H1 (cell line): ENCODE results near the gene ZNF184. TPM values are rescaled to one million over a fixed set of nuclear protein-coding genes. Genes with fewer than 3 reads are reported as not detected.

ENCODE experiments used
- CTCF ChIA-PET: fragments of 300-600 bp; sonication (Branson Sonifier 250); formaldehyde crosslinking; loops from one replicate; lab custom pipeline; 2021; ENCODE audit not compliant: partially characterized antibody; lab: Charles Lee
- POLR2A ChIA-PET: fragments of 300-600 bp; sonication (Branson Sonifier 250); formaldehyde crosslinking; loops from one replicate; lab custom pipeline; 2021; ENCODE audit warnings: inconsistent platforms; ENCODE audit not compliant: partially characterized antibody; lab: Charles Lee
- DNase-seq, 2 experiments: peaks; one replicate each; pipeline versions ENCODE4 v3.0.0 to v3.0.0-alpha.2; 2010 to 2022; ENCODE audit warnings: low spot score in 2 of 2, low read depth in 1 of 2, mixed read lengths in 1 of 2
- FAIRE-seq: peaks from 2 replicates; lab custom pipeline; 2011; peaks lifted over from hg19 to GRCh38; lab: Jason Lieb, UNC
- H2AFZ ChIP-seq: 2 replicates; pipeline ENCODE4 v1.8.1; 2012; ENCODE audit warnings: low read length, inconsistent platforms
- H2AK5ac ChIP-seq: 2 replicates; pipeline ENCODE4 v1.6.1; 2013; ENCODE audit warnings: low read depth, low read length
- H2BK120ac ChIP-seq: replicated peaks from 2 replicates; pipeline ENCODE3; 2013; ENCODE audit warnings: low read depth, low read length, inconsistent platforms
- H2BK12ac ChIP-seq: 2 replicates; pipeline ENCODE4 v1.6.1; 2013; ENCODE audit warnings: low read depth, low read length
- H2BK15ac ChIP-seq: 2 replicates; pipeline ENCODE4 v1.6.1; 2013; ENCODE audit warnings: low read length
- H2BK20ac ChIP-seq: 2 replicates; pipeline ENCODE4 v1.6.1; 2013; ENCODE audit warnings: low read length
- H2BK5ac ChIP-seq: 2 replicates; pipeline ENCODE4 v1.6.1; 2013; ENCODE audit warnings: low read depth, low read length
- H3K14ac ChIP-seq: 2 replicates; pipeline ENCODE4 v1.6.1; 2013; ENCODE audit warnings: inconsistent platforms; ENCODE audit not compliant: insufficient read length
- H3K18ac ChIP-seq: 2 replicates; pipeline ENCODE4 v1.6.1; 2013; ENCODE audit warnings: low read length; ENCODE audit errors: extremely low read depth
- H3K23ac ChIP-seq: 2 replicates; pipeline ENCODE4 v1.6.1; 2013; ENCODE audit warnings: inconsistent platforms; ENCODE audit not compliant: insufficient read length
- H3K23me2 ChIP-seq: 2 replicates; pipeline ENCODE4 v1.6.1; 2013; ENCODE audit warnings: low read depth, low read length
- H3K27ac ChIP-seq: 2 replicates; pipeline ENCODE4 v1.6.1; 2011; ENCODE audit warnings: low read depth, low read length, inconsistent platforms
- H3K27me3 ChIP-seq, 4 experiments: replicated peaks in 1 of 4; 1 replicate in 1 of 4; 2 replicates in 3 of 4; pipeline versions ENCODE4 v1.6.1 to v1.8.1; 2011 to 2013; ENCODE audit warnings: low read length in 3 of 4, mild to moderate bottlenecking in 3 of 4, inconsistent platforms in 2 of 4, mixed read lengths in 2 of 4, moderate library complexity in 1 of 4; ENCODE audit not compliant: control insufficient read depth in 3 of 4, insufficient read depth in 3 of 4; ENCODE audit errors: extremely low read depth in 1 of 4
- H3K36me3 ChIP-seq, 4 experiments: 2 replicates each; pipeline versions ENCODE4 v1.6.1 to v1.8.1; 2011 to 2013; ENCODE audit warnings: mild to moderate bottlenecking in 4 of 4, low read length in 3 of 4, moderate library complexity in 2 of 4, control low read depth in 1 of 4, inconsistent platforms in 1 of 4; ENCODE audit not compliant: insufficient read depth in 4 of 4, control insufficient read depth in 2 of 4
- H3K4ac ChIP-seq: replicated peaks from 2 replicates; pipeline ENCODE3; 2013; ENCODE audit warnings: low read length, low read depth, mixed read lengths, inconsistent platforms; ENCODE audit not compliant: insufficient read length
- H3K4me1 ChIP-seq, 4 experiments: replicated peaks in 1 of 4; 1 replicate in 1 of 4; 2 replicates in 3 of 4; pipeline versions ENCODE4 v1.6.1 to v1.8.1; 2011 to 2013; ENCODE audit warnings: low read length in 3 of 4, inconsistent platforms in 2 of 4, mixed read lengths in 1 of 4; ENCODE audit not compliant: insufficient read depth in 4 of 4, control insufficient read depth in 3 of 4
- H3K4me2 ChIP-seq, 2 experiments: 2 replicates each; pipeline versions ENCODE4 v1.6.1 to v1.8.1; 2011 to 2013; ENCODE audit warnings: low read depth in 2 of 2, low read length in 2 of 2, control low read depth in 1 of 2, inconsistent platforms in 1 of 2, mild to moderate bottlenecking in 1 of 2; ENCODE audit not compliant: insufficient read depth in 1 of 2
- H3K4me3 ChIP-seq, 4 experiments: fragments of 200-600, 300-600 bp in 1 of 4; sonication (generic), shearing (Covaris generic), sonication (Bioruptor Twin) in 1 of 4; 2 replicates each; pipeline versions ENCODE4 v1.5.1 to v1.8.1; 2011 to 2016; ENCODE audit warnings: low read length in 4 of 4, low read depth in 3 of 4, control low read depth in 2 of 4, inconsistent platforms in 2 of 4, mild to moderate bottlenecking in 2 of 4, mixed read lengths in 1 of 4, moderate library complexity in 1 of 4; ENCODE audit not compliant: insufficient read depth in 2 of 4; ENCODE audit errors: extremely low read depth in 1 of 4
- H3K56ac ChIP-seq: replicated peaks from 2 replicates; pipeline ENCODE3; 2013; ENCODE audit warnings: low read depth, mild to moderate bottlenecking, mixed read lengths, low read length, inconsistent platforms; ENCODE audit not compliant: insufficient read length
- H3K79me1 ChIP-seq: 2 replicates; pipeline ENCODE4 v1.6.1; 2013; ENCODE audit warnings: low read depth, low read length, control low read depth
- H3K79me2 ChIP-seq, 2 experiments: 2 replicates each; pipeline versions ENCODE4 v1.6.1 to v1.8.1; 2012 to 2013; ENCODE audit warnings: low read length in 2 of 2, mild to moderate bottlenecking in 2 of 2, inconsistent platforms in 1 of 2; ENCODE audit not compliant: insufficient read depth in 2 of 2, control insufficient read depth in 1 of 2
- H3K9ac ChIP-seq, 4 experiments: replicated peaks in 1 of 4; 1 replicate in 1 of 4; 2 replicates in 3 of 4; pipeline versions ENCODE4 v1.6.1 to v1.8.1; 2011 to 2013; ENCODE audit warnings: low read depth in 3 of 4, low read length in 3 of 4, control low read depth in 2 of 4, mild to moderate bottlenecking in 2 of 4, moderate library complexity in 2 of 4, inconsistent platforms in 1 of 4; ENCODE audit errors: extremely low read depth in 1 of 4
- H3K9me3 ChIP-seq, 2 experiments: 2 replicates each; pipeline versions ENCODE4 v1.6.1 to v1.8.1; 2012 to 2013; ENCODE audit warnings: mild to moderate bottlenecking in 2 of 2, moderate library complexity in 2 of 2, control low read depth in 1 of 2, inconsistent platforms in 1 of 2, low read depth in 1 of 2, low read length in 1 of 2, mixed read lengths in 1 of 2; ENCODE audit not compliant: insufficient read depth in 2 of 2
- H4K20me1 ChIP-seq, 2 experiments: replicated peaks in 1 of 2; 2 replicates each; pipeline versions ENCODE3 to v1.8.1; 2011 to 2013; ENCODE audit warnings: inconsistent platforms in 2 of 2, low read length in 2 of 2, mild to moderate bottlenecking in 1 of 2; ENCODE audit not compliant: insufficient read depth in 2 of 2, control insufficient read depth in 1 of 2
- H4K5ac ChIP-seq: 2 replicates; pipeline ENCODE4 v1.6.1; 2013; ENCODE audit warnings: low read length, low read depth, mixed read lengths, inconsistent platforms; ENCODE audit not compliant: insufficient read length
- H4K8ac ChIP-seq: 2 replicates; pipeline ENCODE4 v1.8.0; 2013; ENCODE audit warnings: mild to moderate bottlenecking, moderate library complexity, low read length, inconsistent platforms; ENCODE audit not compliant: insufficient read depth; ENCODE audit errors: extremely low read depth
- H4K91ac ChIP-seq: replicated peaks from 2 replicates; pipeline ENCODE3; 2013; ENCODE audit warnings: low read length, mixed read lengths, inconsistent platforms; ENCODE audit not compliant: insufficient read length
- CHD1 ChIP-seq: IDR thresholded peaks from 2 replicates; pipeline ENCODE4 v1.6.1; 2012; ENCODE audit warnings: low read depth, low read length, improper control_type of control experiment
- CREB1 ChIP-seq: IDR thresholded peaks from 2 replicates; pipeline ENCODE4 v1.6.1; 2012; ENCODE audit warnings: inconsistent platforms
- PHF8 ChIP-seq: fragments of 200-600 bp; sonication (generic); conservative IDR thresholded peaks from 2 replicates; pipeline ENCODE4 v1.7.1; 2012; ENCODE audit warnings: low read depth, mild to moderate bottlenecking, inconsistent platforms, low read length, moderate library complexity
- WGBS, 2 experiments: shearing (Covaris generic) in 1 of 2; methylation state at CpG; one replicate each; pipeline versions ENCODE4 v1.1.6 to v1.1.7; 2013 to 2015; ENCODE audit warnings: low lambda C conversion rate in 2 of 2, mixed read lengths in 2 of 2, inconsistent platforms in 1 of 2, low coverage in 1 of 2, missing lambda C conversion rate in 1 of 2; ENCODE audit not compliant: insufficient replicate concordance in 2 of 2, insufficient coverage in 1 of 2, insufficient read length in 1 of 2; ENCODE audit errors: extremely low coverage in 1 of 2, missing lambda C conversion rate in 1 of 2; 5-methylcytosine and 5-hydroxymethylcytosine counted together
- polyA plus RNA-seq, 7 experiments: library from polyadenylated mRNA; depleted of rRNA in 3 of 7; stranded (reverse) in 5 of 7; unstranded in 2 of 7; fragments of >200 nt in 5 of 7; fragments of 200-250 nt in 2 of 7; gene quantifications; 1 replicate in 5 of 7; 2 replicates in 1 of 7; 4 replicates in 1 of 7; pipeline versions ENCODE4 v1.2.1 to v1.2.3, GENCODE V29; 2011 to 2013; ENCODE audit warnings: missing spikeins in 2 of 7, mixed read lengths in 2 of 7
- total RNA-seq: library from RNA; stranded (reverse); fragmentation: NEBNext Ultra II Directional; extraction: Animal tissue kit (Norgen Biotek cat#: 25700); gene quantifications from 2 replicates; pipeline ENCODE4 v1.2.1, GENCODE V29; 2021
- TF ChIP-seq, protein P1 (sequence below): IDR thresholded peaks from 2 replicates; pipeline ENCODE4 v1.6.1; 2012; ENCODE audit warnings: inconsistent platforms
- TF ChIP-seq, protein P2 (sequence below): IDR thresholded peaks from 2 replicates; pipeline ENCODE4 v1.6.1; 2011; ENCODE audit warnings: low read length, improper control_type of control experiment

Gene ZNF184
- total and polyA plus RNA-seq, 2 of the 8 experiments (the other 6 are each of a cell fraction or from before 2014, with no cell fraction given): 1.9 to 12.3 TPM

DNA sequence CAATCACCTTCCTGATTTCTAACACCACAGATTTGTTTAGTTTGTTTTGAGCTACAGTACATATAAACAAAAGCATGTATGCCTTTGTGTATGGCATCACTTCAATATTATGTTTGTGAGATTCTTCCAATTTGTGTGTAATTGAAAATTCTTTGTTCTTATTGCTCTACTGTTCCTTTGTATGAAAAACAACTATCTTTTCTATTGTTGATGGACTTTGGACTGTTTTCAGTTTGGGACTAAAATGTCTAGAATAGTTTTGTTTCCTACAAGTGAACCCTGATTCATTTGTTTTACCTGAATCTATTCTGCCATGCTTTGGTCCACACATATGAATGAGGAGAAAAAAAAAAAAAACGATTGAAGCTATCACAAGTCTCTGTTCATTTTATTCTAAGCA, 21.2 kb upstream of the ZNF184 start:
- Histone ChIP-seq H4K91ac (no peak overlapping the region), H3K9ac (no peak overlapping the region), H3K79me1 (no peaks in the 10 kb centered on the region), H2BK12ac (no peak overlapping the region), H3K4me1 (no peaks in the 10 kb centered on the region), H3K14ac (no peak overlapping the region), H2BK15ac (no peak overlapping the region), H2AFZ (no peak overlapping the region), H3K27me3 (no peaks in the 10 kb centered on the region), H2BK5ac (no peak overlapping the region), H4K8ac (no peak overlapping the region), H3K79me2 (no peaks in the 10 kb centered on the region), H2AK5ac (no peak overlapping the region), H3K4me2 (no peak overlapping the region; a peak in 1 of 4 replicates), H3K4ac (no peak overlapping the region), H3K18ac (no peak overlapping the region), H4K20me1 (no peaks in the 10 kb centered on the region), H3K23me2 (peaks cover 2% of the 10 kb centered on the region; the same call in 1 of the 2 replicates), H3K27ac (no peak overlapping the region), H3K56ac (no peak overlapping the region), H2BK120ac (no peak overlapping the region), H3K36me3 (no peaks in the 10 kb centered on the region), H2BK20ac (no peak overlapping the region), H3K9me3 (no peaks in the 10 kb centered on the region), H3K4me3 (peak overlapping the region in 1 of 4 experiments; percentile 98; a peak in 2 of 8 replicates), H4K5ac (no peak overlapping the region), H3K23ac (no peak overlapping the region)
- ChIA-PET POLR2A (interaction anchor here (0.9 kb wide), 1 partner anchor 167 kb away, joined by 3 read pairs; no protein-coding TSS in a partner anchor), CTCF (interaction anchor here (1.0 to 1.7 kb wide), 2 partner anchors 15 to 25 kb away, joined by 3 to 4 read pairs; no protein-coding TSS in a partner anchor)
- FAIRE-seq: no peak
- no peak for DNase-seq
- WGBS, 2 experiments: 60% methylated on average over 1 of the region's 1 CpG; no CpG with 5 or more reads in 1 of the 2 experiments
- TF ChIP-seq CREB1 (no peak), CHD1 (no peak), PHF8 (no peak)
- TF ChIP-seq, protein P1, sequence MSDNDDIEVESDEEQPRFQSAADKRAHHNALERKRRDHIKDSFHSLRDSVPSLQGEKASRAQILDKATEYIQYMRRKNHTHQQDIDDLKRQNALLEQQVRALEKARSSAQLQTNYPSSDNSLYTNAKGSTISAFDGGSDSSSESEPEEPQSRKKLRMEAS: no peak
- TF ChIP-seq, protein P2, sequence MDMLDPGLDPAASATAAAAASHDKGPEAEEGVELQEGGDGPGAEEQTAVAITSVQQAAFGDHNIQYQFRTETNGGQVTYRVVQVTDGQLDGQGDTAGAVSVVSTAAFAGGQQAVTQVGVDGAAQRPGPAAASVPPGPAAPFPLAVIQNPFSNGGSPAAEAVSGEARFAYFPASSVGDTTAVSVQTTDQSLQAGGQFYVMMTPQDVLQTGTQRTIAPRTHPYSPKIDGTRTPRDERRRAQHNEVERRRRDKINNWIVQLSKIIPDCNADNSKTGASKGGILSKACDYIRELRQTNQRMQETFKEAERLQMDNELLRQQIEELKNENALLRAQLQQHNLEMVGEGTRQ: no peak
